PC-3 (cell line): ENCODE measurements around the gene SDR42E1. TPM values are rescaled to one million over a fixed set of nuclear protein-coding genes. Genes with fewer than 3 reads are reported as not detected.
A peak's percentile ranks its signal among the peaks of the same experiment; 100 is the strongest.

Experiments used
- ATAC-seq: fragments of 200-7000 bp; cut with Tn5 transposase; 2 replicates; pipeline ENCODE4 v1.9.1; 2020; ENCODE audit warnings: mild to moderate bottlenecking, moderate library complexity
- BruUV-seq: library from RNA; stranded (reverse); fragments of 400-500 nt; replicated peaks from 2 replicates; lab custom pipeline; 2021; lab: Mats Ljungman, UMichigan
- CTCF ChIA-PET: fragments of 300-600 bp; sonication (Branson Sonifier 250); formaldehyde crosslinking; loops from one replicate; lab custom pipeline; 2022; ENCODE audit warnings: antibody characterized with exemption; lab: Charles Lee
- POLR2A ChIA-PET: fragments of 300-600 bp; sonication (Branson Sonifier 250); formaldehyde crosslinking; loops from one replicate; lab custom pipeline; 2022; ENCODE audit warnings: antibody characterized with exemption; ENCODE audit not compliant: unreplicated experiment; lab: Charles Lee
- DNase-seq: peaks from one replicate; pipeline ENCODE4 v3.0.0-alpha.2; 2015
- H2AFZ ChIP-seq: fragments of 300-600 bp; sonication (generic); 2 replicates; pipeline ENCODE4 v1.6.0; 2016; ENCODE audit warnings: antibody characterized with exemption, low read length
- H3F3A ChIP-seq: fragments of 300-600 bp; sonication (generic); one replicate; pipeline ENCODE4 v1.6.0; 2017; ENCODE audit warnings: antibody characterized with exemption, low read length, control low read depth, mild to moderate bottlenecking; ENCODE audit not compliant: unreplicated experiment
- H3K27ac ChIP-seq: fragments of 300-600 bp; sonication (generic); 2 replicates; pipeline ENCODE4 v1.5.1; 2016; ENCODE audit warnings: mild to moderate bottlenecking, low read length
- H3K27me3 ChIP-seq: fragments of 300-600 bp; sonication (generic); 2 replicates; pipeline ENCODE4 v1.6.1; 2016; ENCODE audit warnings: low read length, mixed read lengths
- H3K36me3 ChIP-seq: fragments of 300-600 bp; sonication (generic); 2 replicates; pipeline ENCODE4 v1.6.1; 2016; ENCODE audit warnings: low read depth, mixed run types, low read length, mixed read lengths
- H3K4me1 ChIP-seq: fragments of 300-600 bp; sonication (generic); 2 replicates; pipeline ENCODE4 v1.5.1; 2016; ENCODE audit warnings: low read length; ENCODE audit not compliant: insufficient read depth
- H3K4me2 ChIP-seq: fragments of 300-600 bp; sonication (generic); 2 replicates; pipeline ENCODE4 v1.6.0; 2016; ENCODE audit warnings: low read length
- H3K4me3 ChIP-seq: fragments of 300-600 bp; sonication (generic); 2 replicates; pipeline ENCODE4 v1.5.1; 2016; ENCODE audit warnings: mild to moderate bottlenecking, low read length, mixed read lengths
- H3K79me2 ChIP-seq: fragments of 300-600 bp; sonication (generic); 2 replicates; pipeline ENCODE4 v1.6.1; 2017; ENCODE audit warnings: low read length, mixed read lengths
- H3K9ac ChIP-seq: fragments of 300-600 bp; sonication (generic); 2 replicates; pipeline ENCODE4 v1.6.0; 2016; ENCODE audit warnings: mild to moderate bottlenecking, low read length
- H3K9me2 ChIP-seq: fragments of 300-600 bp; sonication (generic); replicated peaks from 2 replicates; pipeline ENCODE4 v1.6.1; 2016; ENCODE audit warnings: mixed run types, low read length, mixed read lengths
- H3K9me3 ChIP-seq: fragments of 300-600 bp; sonication (generic); 2 replicates; pipeline ENCODE4 v1.6.1; 2016; ENCODE audit warnings: low read length, mixed read lengths
- H4K20me1 ChIP-seq: fragments of 300-600 bp; sonication (generic); 2 replicates; pipeline ENCODE4 v1.6.1; 2016; ENCODE audit warnings: low read length, mixed read lengths
- CTCF ChIP-seq: fragments of 300-600 bp; sonication (generic); conservative IDR thresholded peaks from 2 replicates; pipeline ENCODE4 v1.5.1; 2017; ENCODE audit warnings: antibody characterized with exemption, low read depth, mild to moderate bottlenecking, low read length
- EZH2 ChIP-seq: fragments of 300-600 bp; sonication (generic); IDR thresholded peaks from one replicate; pipeline ENCODE4 v1.6.1; 2017; ENCODE audit warnings: antibody characterized with exemption, mild to moderate bottlenecking, low read length; ENCODE audit not compliant: unreplicated experiment
- EZH2phosphoT487 ChIP-seq: fragments of 300-600 bp; sonication (generic); IDR thresholded peaks from 2 replicates; pipeline ENCODE4 v1.6.1; 2018; ENCODE audit warnings: mild to moderate bottlenecking, antibody characterized with exemption, low read length, borderline replicate concordance
- intact Hi-C: fragments of 100-400 bp; cut with micrococcal nuclease; formaldehyde crosslinking; loops from 2 replicates; pipeline ENCODE4 v1.9.0; 2023
- total RNA-seq: library from RNA; depleted of rRNA; stranded (reverse); fragments of >200 nt; gene quantifications from 2 replicates; pipeline ENCODE4 v1.2.3, GENCODE V29; 2014

The SDR42E1 gene
- total RNA-seq, 1 experiment from 2014 or later = not detected

- Histone ChIP-seq H3K9me2 (no peaks in the 10 kb centered on the region), H4K20me1 (no peaks in the 10 kb centered on the region), H3K9ac (no peak overlapping the region), H3F3A (no peaks in the 10 kb centered on the region), H3K9me3 (no peaks in the 10 kb centered on the region), H2AFZ (peak overlapping the region; percentile 54), H3K79me2 (no peaks in the 10 kb centered on the region), H3K4me1 (peaks cover 34% of the 10 kb centered on the region), H3K4me3 (no peak overlapping the region), H3K27ac (peak overlapping the region; percentile 37; the same call in 1 of the 2 replicates), H3K4me2 (peak overlapping the region; percentile 40; the same call in 1 of the 2 replicates), H3K36me3 (no peaks in the 10 kb centered on the region), H3K27me3 (peaks cover 1% of the 10 kb centered on the region; the same call in 1 of the 2 replicates)
- intact Hi-C loops = loop anchor here (1.0 to 10.0 kb wide), 4 partner anchors 31 to 199 kb away; partner anchors contain the start of gene MPHOSPH6
- TF ChIP-seq EZH2phosphoT487 (no peak), CTCF (peak; percentile 74), EZH2 (no peak)
- POLR2A ChIA-PET = no interaction called here
- ATAC-seq (no peak), DNase-seq (peak; percentile 71)
- CTCF ChIA-PET = interaction anchor here (1.0 kb wide), 1 partner anchor 199 kb away, joined by 5 read pairs; no protein-coding TSS in a partner anchor
- BruUV-seq = no TSS peak
These were observed 20.1 kb upstream of the SDR42E1 start for GRCh38 chr16:82031116-82032084.

- DNase-seq = no peak
- intact Hi-C loops = no loop called here
- POLR2A ChIA-PET = no interaction called here
- Histone ChIP-seq H3K9ac (no peak overlapping the region), H3K4me3 (no peak overlapping the region), H3K27me3 (peaks cover 24% of the 10 kb centered on the region; the same call in 1 of the 2 replicates), H4K20me1 (no peaks in the 10 kb centered on the region), H3K36me3 (no peaks in the 10 kb centered on the region), H2AFZ (no peak overlapping the region), H3K27ac (no peak overlapping the region), H3K9me2 (no peaks in the 10 kb centered on the region), H3K9me3 (no peaks in the 10 kb centered on the region), H3F3A (no peaks in the 10 kb centered on the region), H3K4me2 (no peak overlapping the region), H3K4me1 (peaks cover 6% of the 10 kb centered on the region), H3K79me2 (no peaks in the 10 kb centered on the region)
- CTCF ChIA-PET = no interaction called here
- BruUV-seq = no TSS peak
- no peak for TF ChIP-seq EZH2
- TF ChIP-seq EZH2phosphoT487 = no peak
- no peak for TF ChIP-seq CTCF
- ATAC-seq = no peak
These were observed 16.4 kb upstream of the SDR42E1 start for GRCh38 chr16:82027629-82028064.
